Bronchial epithelial cell (primary cell): ENCODE results near the gene DGKI. TPM values are rescaled to one million over a fixed set of nuclear protein-coding genes. Genes with fewer than 3 reads are reported as not detected.
"Not testable (repeated sequence)": the region's sequence is repeated elsewhere in the genome, so short reads cannot be mapped to it uniquely, and the experiment has no call there.

Experiments used
- DNase-seq: peaks from one replicate; pipeline ENCODE4 v3.0.0-alpha.2; 2010; ENCODE audit warnings: low read depth
- FAIRE-seq: peaks from 2 replicates; lab custom pipeline; 2011; peaks lifted over from hg19 to GRCh38; lab: Jason Lieb, UNC
- H3K27me3 ChIP-seq: 2 replicates; pipeline ENCODE4 v1.5.1; 2011; ENCODE audit warnings: low read length; ENCODE audit not compliant: control insufficient read depth, insufficient read depth
- H3K36me3 ChIP-seq: 2 replicates; pipeline ENCODE4 v1.5.1; 2011; ENCODE audit warnings: low read length; ENCODE audit not compliant: control insufficient read depth, insufficient read depth
- H3K4me3 ChIP-seq: 2 replicates; pipeline ENCODE4 v1.5.1; 2011; ENCODE audit warnings: mild to moderate bottlenecking, low read depth, low read length, control low read depth
- total RNA-seq: library from RNA; depleted of rRNA; stranded (reverse); fragments of >200 nt; gene quantifications from 2 replicates; pipeline ENCODE4 v1.2.1, GENCODE V29; 2014
- TF ChIP-seq, protein P1 (sequence below): IDR thresholded peaks from 2 replicates; pipeline ENCODE4 v1.5.1; 2011; ENCODE audit warnings: mild to moderate bottlenecking, moderate library complexity, low read length, control low read depth, inconsistent platforms; ENCODE audit not compliant: insufficient read depth, severe bottlenecking

The DGKI gene
- total RNA-seq, 1 donor from 2014 or later: under 0.01 TPM

GRCh38 chr7:137838706-137839315 lies 8.0 kb downstream of the DGKI start:
- H3K27me3 ChIP-seq: no peaks in the 10 kb centered on the region
- FAIRE-seq (no peak), DNase-seq (no peak)
- TF ChIP-seq, protein P1, sequence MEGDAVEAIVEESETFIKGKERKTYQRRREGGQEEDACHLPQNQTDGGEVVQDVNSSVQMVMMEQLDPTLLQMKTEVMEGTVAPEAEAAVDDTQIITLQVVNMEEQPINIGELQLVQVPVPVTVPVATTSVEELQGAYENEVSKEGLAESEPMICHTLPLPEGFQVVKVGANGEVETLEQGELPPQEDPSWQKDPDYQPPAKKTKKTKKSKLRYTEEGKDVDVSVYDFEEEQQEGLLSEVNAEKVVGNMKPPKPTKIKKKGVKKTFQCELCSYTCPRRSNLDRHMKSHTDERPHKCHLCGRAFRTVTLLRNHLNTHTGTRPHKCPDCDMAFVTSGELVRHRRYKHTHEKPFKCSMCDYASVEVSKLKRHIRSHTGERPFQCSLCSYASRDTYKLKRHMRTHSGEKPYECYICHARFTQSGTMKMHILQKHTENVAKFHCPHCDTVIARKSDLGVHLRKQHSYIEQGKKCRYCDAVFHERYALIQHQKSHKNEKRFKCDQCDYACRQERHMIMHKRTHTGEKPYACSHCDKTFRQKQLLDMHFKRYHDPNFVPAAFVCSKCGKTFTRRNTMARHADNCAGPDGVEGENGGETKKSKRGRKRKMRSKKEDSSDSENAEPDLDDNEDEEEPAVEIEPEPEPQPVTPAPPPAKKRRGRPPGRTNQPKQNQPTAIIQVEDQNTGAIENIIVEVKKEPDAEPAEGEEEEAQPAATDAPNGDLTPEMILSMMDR: no peak
- no peaks in the 10 kb centered on the region for H3K36me3 ChIP-seq
- H3K4me3 ChIP-seq: no peak overlapping the region

DNA sequence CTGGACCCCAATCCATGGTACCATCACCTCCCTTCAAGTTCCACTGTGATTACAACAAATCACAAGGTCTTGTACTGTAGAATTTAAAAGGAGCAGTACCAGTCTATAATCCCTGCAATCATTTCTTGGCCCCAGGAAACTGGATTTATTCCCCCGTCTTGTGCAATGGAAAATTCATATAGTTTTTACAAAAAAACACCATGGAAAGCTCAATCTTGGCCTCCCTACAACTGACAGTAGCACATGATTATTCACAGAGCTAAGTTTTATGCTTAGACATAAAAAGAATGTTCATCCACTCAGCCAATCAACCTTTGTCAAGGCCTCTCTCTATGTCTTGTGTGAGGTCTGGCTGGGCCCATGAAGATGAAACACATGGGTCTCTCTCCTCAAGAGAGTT lies 10.2 kb downstream of the DGKI start:
- no peaks in the 10 kb centered on the region for H3K27me3 ChIP-seq
- no peak overlapping the region for H3K4me3 ChIP-seq
- no peaks in the 10 kb centered on the region for H3K36me3 ChIP-seq
- no peak for DNase-seq
- FAIRE-seq: no peak
- TF ChIP-seq, protein P1: no peak

DNA sequence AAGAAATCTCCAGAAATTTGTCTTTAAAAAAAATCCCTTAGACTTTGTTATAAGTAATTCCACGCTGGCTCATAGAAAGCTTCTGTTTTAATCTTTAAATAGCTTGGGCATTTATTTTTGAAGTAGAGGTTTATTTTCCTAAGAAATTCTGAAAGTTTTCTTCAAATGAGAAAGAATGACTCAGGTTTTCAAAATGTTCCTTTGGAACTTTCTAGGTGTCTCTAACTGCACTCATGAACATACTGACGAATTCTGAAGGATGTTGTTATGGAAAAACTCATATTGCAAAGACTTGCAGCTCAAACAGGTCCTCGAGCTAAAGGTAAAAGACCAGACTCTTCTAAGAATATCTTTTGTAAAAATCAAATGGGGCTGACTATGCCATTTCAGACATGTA lies 10.7 kb downstream of the DGKI start:
- Histone ChIP-seq H3K4me3 (no peak overlapping the region), H3K36me3 (no peaks in the 10 kb centered on the region), H3K27me3 (no peaks in the 10 kb centered on the region)
- no peak for DNase-seq
- FAIRE-seq: no peak
- TF ChIP-seq, protein P1: no peak

DNA sequence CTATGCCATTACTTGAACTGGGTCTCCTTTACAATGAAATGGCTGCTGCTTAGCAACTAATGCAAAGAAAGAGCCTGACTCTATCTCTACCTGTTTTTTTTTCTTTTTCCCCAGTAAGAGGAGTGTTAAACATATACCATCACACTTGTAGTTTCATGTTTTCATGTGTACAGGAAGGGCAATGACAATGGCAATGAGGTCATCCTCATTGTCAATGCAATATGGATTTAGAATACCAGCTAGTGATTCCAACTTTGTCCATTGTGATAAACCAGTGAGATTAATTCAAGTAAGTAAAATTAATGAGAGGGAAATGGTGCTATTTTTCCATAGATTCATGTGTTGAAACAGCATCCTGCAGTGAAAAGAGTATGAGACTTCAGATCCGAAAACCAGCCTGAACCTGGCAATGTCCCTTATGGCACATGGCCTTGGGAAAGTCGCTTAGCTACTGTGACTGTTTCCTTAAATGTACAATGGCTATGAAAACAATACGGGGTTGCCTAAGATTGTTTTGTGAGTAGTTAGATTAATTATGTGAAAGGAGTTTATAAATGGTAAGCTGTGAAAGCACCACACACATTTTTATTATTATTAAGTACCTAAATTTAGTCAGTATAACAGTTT lies 11.2 kb downstream of the DGKI start:
- H3K36me3 ChIP-seq: no peaks in the 10 kb centered on the region
- FAIRE-seq (no peak), DNase-seq (no peak)
- H3K27me3 ChIP-seq: no peaks in the 10 kb centered on the region
- no peak overlapping the region for H3K4me3 ChIP-seq
- TF ChIP-seq, protein P1: no peak

DNA sequence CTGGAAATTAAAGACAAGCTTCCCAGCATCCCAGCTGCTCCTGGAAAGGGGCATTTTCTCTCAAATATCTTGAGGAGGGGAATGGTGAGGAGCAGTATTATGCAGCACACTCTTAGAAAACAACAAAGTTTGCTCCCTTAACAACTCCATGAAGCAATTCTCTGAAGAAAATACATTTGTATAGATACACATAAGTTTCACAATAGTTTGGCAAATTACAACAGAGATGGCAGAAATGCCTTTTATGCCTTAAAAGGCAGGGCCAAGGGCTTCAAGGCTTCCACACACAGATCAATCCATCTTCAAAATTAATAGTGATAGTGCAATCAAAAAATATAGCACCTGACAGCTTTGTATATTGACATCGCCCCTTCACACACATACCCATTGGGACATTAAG lies 12.2 kb downstream of the DGKI start:
- FAIRE-seq (no peak), DNase-seq (no peak)
- H3K4me3 ChIP-seq: no peak overlapping the region
- no peaks in the 10 kb centered on the region for H3K27me3 ChIP-seq
- TF ChIP-seq, protein P1: no peak
- no peaks in the 10 kb centered on the region for H3K36me3 ChIP-seq

DNA sequence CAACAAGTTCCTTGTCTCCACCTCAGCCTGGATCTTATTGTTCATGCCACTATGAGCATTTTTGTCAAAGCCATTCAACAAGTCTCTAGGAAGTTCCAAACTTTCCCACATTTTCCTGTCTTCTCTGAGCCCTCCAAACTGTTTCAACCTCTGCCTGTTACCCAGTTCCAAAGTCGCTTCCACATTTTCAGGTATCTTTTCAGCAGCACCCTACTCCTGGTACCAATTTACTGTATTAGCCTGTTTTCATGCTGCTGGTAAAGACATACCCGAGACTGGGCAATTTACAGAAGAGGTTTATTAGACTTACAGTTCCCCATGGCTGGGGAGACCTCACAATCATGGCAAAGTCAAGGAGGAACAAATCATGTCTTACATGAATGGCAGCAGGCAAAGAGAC lies 13.8 kb downstream of the DGKI start:
- H3K27me3 ChIP-seq, H3K4me3 ChIP-seq, FAIRE-seq, H3K36me3 ChIP-seq, DNase-seq: not testable (repeated sequence)
